ENCODE data around the gene B3GALNT2.
"Not testable (repeated sequence)": the region's sequence is repeated elsewhere in the genome, so short reads cannot be mapped to it uniquely, and the experiment has no call there.

The B3GALNT2 gene

DNA sequence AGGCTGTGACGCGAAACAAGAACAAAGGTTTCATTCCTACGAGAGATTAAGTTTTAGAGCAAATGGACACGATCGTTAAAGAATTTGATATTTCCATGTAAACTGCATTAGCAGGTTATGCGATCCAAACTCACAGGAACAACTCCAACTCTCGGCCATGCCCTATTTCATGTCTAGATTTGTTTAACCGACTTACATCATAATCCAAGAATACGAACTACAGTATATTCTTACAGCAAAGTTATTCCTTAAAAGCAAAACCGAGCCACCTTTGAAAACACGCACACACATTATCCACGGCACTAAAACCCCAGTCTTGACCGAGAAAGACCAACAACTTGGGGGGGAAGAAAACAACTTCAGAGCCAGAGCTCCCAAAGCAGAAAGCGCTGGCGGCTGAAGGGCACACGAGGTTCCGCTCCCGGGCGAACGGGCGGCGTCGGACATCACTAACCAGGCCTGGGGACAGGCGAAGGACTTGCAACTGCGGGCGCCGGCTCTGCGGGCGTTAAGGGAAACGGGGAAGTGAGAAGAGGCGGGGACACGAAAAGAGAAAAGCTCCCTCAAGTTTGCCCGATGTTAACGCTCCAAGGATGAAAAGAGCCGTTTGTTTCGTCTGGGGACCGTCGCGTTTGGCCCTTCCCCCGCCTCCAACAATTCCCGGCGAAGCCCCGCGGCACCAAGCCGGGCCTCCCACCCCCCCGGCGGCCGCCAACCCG, 690 bp downstream of the B3GALNT2 start:
- no peak for DNase-seq

DNA sequence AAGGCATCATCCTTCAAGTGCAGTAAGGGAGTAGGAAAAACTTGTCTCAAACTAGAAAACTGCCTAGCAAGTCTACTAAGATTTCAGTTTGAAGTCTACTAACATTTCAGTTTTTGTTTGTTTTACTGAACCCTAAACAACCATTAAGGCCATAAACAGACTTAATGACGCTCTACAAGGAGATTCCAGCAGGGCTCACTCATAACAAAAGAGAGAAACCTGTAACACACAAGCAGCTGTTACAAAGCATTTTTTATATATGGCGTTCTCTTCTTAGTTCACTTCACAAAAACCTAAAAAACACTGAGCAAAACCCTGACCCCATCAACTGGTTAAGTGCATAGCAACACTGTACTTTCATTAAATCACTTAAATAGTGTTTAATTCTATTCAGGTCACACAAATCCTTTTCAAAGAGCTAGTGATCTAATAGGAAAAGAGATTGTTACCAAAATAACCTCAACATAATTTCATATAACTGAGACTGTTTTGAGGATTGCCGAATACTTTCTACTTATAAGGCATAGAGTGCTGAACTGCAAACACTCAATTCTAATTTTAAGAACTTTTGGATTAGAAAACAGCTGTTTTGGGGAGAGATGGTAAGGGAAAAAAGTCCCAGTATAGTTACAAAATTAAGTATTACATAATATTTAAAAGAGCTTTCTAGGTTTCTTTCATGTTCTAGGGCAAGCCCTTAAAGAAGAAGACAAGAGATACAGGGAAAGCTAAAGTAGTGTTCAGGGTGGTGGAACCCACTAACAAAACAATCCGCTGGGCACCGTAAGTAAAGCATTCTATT, 1.4 kb downstream of the B3GALNT2 start:
- no peak for DNase-seq

DNA sequence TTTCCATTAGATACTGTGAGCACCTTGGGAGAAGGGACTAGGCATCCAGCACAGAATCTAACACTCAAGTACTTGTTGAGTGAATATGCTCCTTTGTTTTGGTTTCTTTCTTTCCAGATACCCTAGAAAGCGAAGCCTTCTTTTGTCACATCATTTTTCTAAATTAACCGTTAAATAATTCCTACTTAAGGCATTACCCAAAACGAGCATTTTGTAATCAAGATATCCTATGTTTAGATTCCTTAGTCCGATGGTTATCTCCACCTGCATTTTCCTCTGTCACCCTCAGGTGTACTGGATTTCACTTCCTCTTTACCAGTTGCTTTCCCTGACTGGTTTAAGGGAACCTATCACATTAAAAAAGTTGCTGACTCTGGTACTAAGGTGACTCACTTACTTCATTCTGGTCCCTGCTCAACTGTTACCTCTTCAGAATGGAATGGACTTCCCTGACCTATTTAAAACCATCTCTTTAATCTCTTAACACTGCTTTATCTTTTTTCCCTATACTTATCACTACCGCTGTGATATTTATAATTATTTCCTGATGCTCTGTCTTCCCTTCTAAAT, 3.2 kb downstream of the B3GALNT2 start:
- DNase-seq = no peak

DNA sequence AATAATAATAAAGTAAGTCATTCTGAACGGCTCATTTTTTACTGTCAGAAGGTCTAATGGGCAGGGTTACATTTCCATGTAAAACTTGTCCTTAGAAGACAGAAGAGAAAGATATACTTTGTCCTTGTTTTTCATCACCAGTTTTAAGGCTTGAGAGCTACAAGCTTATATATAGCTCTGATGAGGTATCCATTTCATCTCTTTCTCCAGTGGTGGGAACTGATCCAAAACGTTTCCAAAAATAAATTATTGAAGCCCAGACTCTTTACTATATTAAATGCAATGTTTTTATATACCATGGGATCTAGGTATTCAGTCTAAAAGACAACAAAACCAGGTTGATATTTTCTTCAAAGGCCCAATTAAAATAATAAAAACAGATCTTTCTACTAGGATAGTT, 8.7 kb downstream of the B3GALNT2 start:
- DNase-seq = no peak

DNA sequence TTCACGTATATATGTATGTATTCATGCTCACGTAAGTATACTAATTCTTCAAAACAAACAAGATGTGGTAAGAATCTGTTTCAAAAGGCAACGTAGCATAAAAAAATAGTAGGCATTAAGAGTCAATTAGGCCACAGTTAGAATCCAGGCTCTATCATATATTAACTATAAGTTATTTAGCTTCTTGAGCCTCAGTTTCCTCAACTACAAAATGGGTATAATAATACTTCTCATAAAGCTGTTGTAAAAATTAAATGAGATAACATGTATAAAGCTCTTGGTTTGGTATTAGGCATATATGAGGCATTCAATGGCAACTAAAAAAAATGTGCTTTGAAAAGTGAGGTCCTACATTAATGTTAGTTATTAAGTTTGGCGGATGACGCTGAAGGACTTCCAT, 9.2 kb downstream of the B3GALNT2 start:
- no peak for DNase-seq

DNA sequence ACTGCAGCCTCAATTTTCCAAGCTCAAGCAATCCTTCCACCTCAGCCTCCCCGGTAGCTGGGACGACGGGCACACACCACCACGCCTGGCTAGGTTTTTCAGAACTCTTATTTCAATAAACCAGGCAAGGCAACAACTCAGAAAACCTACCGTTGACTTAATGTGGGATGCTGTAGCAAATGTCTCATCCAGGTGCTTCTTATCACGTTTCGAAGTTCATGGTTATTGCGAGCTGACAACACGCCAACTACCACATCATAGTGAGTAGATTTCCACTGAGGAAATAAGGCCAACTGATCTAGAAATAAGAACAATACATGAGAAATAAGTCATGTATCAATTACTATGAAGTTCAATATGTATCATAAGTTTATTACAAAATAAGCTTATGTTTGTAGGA, 9.7 kb downstream of the B3GALNT2 start:
- no peak for DNase-seq

DNA sequence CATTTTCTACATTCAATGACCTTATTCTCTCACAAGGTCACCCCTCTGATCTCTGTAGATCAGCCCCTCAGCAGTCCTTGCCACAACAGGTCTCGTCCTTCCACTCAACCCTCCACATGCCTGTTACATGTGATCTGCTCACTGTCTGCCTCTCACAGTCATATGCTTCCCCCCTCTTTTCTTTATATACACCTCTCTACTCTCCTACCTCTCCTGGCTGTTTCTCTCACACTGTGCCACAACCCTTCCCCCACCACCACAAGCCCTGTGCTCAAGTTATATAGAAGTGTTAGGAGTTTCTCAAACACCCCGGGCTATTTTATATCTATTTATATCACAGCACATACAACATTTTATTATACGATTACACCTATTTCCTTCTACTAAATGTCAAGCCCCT, 12.6 kb downstream of the B3GALNT2 start:
- no peak for DNase-seq

DNA sequence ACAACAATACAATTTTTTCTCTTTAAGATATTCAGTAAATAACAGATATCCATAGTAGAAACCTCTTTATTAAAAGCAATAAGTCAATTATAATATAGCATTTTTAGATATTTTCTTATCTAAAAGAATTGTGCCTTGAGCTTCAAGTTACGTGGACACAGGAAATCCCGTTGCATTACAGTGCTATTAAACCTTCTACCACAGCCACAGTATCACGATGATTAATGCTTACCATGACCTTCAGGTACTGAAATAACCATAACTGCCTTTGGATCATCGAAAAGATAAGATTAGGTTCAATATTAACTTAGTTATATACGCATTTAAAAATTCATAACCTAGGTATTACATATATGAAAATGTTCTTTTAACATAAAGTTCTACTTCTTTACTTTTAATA, 17.9 kb downstream of the B3GALNT2 start:
- DNase-seq = no peak

DNA sequence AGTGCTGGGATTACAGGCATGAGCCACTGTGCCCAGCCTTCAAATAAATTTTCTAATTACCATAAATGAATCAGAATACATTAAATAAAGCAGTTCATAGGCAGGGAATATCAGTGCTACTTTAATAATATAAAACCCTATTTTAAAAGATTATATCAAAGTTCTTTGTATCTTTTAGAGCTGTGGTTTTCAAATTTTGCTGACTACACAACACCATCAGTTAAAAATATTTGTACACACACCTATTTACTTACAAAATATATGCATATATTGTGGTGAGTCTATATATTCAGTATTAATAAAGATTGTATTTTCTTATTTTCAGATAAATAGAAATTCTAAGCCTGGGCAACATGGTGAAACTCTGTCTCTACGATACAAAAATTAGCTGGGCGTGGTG, 18.7 kb downstream of the B3GALNT2 start:
- no peak for DNase-seq

DNA sequence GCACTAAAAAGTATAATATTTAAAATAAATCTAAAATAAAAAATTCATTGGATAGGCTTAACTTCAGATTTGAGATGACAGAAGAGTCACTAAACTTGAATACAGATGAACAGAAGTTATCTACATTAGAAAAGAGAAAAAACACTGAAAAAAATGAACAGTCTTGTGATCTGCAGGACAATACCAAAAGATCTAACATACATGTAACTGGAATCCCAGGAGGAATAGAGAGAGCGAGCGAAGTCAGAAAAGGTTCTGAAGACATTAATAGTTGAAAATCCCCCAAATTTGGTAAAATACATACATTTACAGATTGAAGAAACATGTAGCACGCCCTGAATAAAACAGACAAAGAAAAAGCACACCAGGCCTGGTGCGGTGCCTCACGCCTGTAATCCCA, 21.2 kb downstream of the B3GALNT2 start:
- no peak for DNase-seq

DNA sequence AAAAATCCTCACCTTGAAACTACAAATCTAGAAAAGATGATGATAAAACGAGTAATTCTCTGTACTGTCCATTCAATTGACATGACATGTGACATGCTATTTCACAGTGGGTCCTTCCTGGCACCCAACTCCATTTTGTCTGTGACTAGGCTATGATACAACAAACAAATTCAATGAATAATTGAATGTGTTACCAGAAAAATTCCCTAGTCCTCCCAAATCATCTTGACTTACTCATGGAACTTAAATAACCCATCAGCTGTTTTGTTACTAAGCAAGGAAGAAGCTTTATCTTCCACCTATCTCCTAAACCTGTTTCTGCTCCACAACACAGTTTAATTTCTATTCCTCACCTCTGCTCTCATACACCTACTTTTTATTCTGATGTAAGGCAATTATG, 30.4 kb downstream of the B3GALNT2 start:
- no peak for DNase-seq

DNA sequence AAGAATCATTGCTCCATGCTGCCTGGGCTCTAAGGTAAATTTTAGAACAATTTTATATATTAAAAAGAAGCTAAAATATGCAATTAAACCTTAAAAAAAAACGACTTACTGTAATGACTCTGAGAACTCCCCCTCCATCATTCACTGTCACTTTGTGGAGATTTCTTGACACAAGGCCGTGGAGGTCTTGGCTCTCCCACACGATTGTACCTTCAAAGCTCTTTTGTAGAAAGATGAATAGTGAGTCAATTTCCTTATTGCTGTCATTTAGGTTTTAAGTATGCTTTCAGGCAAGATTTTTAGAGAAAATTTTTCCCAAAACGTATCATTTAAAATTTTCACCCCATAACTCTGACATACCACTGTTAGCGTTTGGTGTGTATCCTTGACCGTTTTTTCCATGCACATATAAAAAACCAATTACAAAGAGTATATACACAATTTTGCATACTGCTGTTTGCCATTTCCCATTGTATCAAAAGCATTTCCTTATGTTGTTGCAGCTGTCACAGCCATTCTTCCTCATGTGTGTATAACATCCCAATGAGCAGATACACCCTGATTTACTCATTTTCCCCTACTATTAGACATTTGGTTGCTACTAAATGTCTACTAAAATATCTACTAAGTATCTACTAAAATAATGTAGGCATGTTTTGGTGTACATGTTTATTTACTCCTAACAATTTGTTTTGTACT, 33.4 kb downstream of the B3GALNT2 start:
- DNase-seq = no peak

DNA sequence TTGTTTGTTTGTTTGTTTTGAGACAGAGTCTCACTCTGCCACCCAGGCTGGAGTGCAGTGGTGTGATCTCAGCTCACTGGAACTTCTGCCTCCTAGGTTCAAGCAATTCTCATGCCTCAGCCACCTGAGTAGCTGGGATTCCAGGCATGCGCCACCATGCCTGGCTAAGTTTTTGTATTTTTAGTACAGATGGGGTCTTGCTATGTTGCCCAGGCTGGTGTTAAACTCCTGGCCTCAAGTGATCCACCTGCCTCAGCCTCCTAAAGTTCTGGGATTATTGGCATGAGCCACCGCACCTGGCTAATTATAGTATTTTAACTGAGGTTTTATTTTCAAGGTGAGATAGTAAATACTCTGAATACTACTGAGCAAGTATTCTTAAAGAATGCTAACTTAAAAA, 34.4 kb downstream of the B3GALNT2 start:
- DNase-seq = not testable (repeated sequence)

DNA sequence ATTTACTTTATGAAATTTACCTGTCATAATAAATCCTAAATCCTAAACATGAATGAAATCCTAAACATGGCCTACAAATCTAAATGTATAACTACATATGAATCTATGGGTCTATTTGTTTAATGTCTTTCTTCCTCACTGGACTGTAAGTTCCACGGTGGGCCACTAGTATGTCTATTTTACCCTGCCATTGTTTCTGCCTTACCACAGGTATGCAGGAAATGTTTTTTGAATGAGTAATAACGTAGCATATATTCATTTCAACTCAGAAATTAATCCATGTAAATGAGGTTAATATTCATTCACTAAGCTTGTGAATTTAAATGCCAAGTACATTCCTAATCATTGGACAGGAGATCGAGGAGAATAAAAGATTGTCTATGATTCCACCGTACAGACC, 35.3 kb downstream of the B3GALNT2 start:
- DNase-seq = no peak

DNA sequence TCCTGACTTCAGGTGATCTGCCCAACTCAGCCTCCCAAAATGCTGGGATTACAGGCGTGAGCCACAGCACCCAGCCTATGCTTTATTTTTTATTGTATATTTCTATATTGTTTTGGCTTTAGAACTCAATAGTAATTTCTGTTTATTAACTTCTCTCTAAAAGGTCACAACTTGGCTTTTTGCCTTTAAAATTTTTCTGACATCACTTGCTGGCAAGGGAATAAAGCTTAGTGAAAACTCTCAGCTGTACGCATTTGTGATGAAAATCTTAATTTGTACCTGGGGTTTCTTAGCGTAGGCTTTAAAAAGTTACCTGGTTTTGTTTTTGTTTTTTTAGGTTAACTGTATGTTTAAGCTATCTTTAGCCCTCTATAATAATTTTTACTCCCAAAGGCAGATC, 36.2 kb downstream of the B3GALNT2 start:
- no peak for DNase-seq

DNA sequence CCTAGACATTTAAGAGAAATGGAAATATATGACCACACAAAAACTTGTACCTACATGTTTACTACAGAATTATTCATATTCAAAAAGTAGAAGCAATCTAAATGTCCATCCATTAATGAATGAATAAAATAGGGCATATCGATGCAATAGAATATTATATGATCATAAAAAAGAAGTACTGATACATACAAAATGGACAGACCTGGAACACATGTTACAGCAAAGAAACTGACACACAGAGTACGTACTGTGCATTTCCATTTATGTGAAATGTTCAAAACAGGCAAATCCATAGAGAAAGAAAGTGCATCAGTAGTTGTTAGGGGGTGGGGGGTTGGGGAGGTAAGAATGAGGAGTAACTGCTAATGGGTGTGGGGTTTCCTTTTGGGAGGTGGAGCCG, 39.2 kb downstream of the B3GALNT2 start:
- DNase-seq = no peak

DNA sequence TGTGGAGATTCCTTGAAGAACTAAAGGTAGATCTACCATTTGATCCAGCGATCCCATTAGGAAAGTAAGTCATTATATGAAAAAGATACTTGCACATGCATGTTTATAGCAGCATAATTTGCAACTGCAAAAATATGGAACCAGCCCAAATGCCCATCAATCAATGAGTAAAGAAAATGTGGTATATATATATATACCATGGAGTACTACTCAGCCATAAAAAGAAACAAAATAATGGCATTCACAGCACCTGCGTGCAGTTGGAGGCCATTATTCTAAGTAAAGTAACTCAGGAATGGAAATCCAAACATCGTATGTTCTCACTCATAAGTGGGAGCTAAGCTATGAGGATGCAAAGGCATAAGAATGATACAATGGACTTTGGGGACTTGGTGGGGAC, 41.4 kb downstream of the B3GALNT2 start:
- not testable (repeated sequence) for DNase-seq

DNA sequence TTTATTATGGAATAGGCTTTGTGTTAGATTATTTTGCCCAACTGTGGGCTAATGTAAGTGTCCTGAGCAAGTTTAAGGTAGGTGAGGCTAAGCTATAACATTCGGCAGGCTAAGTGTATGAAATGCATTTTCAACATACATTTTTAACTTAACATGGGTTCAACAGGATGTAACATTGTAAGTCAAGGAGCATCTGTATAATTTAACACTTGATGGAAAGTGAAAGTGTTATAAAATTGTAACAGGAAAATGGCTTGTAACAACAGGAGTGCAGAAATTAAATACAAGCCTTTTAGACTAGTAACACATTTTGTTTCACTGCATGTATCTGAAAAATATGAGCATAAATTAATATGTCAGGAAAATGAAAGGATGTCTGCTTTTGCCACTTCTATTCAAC, 42.3 kb downstream of the B3GALNT2 start:
- DNase-seq = no peak

DNA sequence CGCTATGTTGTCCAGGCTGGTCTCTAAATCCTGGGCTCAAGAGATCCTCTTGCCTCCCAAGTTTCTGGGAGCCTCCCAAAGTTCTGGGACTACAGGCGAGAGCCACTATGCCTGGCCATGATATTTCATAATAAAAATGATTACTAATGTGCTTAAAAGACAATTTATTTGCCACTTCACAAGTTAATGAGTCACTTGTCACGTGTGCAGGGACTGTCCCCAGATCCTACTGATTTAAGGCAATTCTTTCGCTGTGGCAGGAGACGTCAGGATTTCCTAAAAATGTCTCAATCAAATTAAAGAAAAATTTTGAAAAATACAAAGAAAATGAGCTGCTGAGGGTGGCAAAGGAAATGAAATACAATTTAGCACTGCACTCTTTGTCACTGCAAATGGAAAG, 43.5 kb downstream of the B3GALNT2 start:
- DNase-seq = no peak

DNA sequence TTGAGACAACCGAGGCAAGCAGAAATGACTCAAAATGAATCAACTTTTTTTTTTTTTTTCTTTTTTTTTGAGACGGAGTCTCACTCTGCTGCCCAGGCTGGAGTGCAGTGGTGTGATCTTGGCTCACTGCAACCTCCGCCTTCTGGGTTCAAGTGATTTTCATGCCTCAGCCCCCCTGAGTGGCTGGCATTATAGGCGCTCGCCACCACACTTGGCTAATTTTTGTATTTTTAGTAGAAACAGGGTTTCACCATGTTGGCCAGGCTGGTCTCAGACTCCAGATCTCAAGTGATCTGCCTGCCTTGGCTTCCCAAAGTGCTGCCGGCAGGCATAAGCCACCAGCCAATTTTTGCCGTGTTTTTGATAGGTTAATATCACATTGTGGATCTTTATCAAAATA, 46.4 kb downstream of the B3GALNT2 start:
- not testable (repeated sequence) for DNase-seq

DNA sequence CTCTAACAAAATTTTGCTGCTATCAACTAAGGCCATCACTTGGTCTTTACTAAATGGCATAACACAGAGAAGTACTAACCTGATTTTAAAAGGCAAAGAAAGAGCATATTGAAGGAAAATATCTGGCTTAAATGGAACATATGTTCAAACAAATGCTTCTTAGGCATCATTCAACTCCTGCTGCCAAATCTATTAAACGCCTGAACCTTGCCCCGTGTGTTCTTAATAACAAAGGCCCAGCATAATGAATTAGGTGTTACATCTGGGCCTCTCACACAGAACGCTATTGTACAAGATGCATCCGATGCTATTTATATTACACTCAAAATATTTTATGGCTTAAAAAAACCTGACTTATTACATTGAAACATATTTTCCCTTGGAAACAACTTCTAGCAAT, 48.4 kb downstream of the B3GALNT2 start:
- no peak for DNase-seq

DNA sequence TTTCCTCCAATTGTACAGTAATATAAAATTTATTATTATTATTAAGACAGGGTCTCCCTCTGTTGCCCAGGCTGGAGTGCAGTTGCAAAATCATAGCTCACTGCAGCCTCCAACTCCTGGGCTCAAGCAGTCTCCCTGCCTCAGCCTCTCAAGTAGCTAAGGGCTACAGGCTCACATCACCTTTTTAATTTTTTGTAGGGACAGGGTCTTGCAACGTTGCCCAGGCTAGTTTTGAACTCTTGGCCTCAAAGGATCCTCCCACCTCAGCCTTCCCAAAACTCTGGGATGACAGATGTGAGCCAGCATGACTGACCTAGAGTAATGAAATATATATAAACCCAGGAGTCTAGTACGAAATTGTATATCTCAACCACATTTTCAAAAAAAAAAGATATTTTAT, 49.2 kb downstream of the B3GALNT2 start:
- no peak for DNase-seq

DNA sequence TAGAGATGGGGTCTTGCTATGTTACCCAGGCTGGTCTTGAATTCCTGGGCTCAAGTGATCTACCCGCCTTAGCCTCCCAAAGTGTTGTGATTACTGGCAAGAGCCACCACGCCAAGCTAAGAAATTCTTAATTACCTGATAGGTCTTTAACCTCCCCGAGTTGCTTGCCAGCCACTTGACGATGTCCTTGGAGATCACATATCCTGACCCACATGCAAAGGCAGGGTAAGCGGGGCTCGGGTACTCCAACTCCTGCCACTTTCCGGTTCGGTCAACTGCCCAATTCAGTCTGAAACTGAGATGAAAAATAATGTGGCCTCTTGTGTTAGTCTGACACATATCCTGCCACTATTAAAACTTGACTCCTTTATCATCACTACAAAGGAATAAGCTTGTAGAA, 50.2 kb downstream of the B3GALNT2 start:
- DNase-seq = no peak
